HG02798 (cell line): Measurements from ENCODE around the gene SHFL.

ENCODE experiments used
- ATAC-seq: cut with Tn5 transposase; IDR thresholded peaks from one replicate; pipeline ENCODE4 v1.9.1; 2021; ENCODE audit warnings: mild to moderate bottlenecking; ENCODE audit not compliant: unreplicated experiment, poor library complexity

Gene SHFL

GRCh38 chr19:10120538-10121189, 34.5 kb downstream of the SHFL start:
- no peak for ATAC-seq

GRCh38 chr19:10122045-10122444, 35.9 kb downstream of the SHFL start:
- no peak for ATAC-seq

GRCh38 chr19:10124429-10124828, 38.3 kb downstream of the SHFL start:
- no peak for ATAC-seq

GRCh38 chr19:10126213-10126639, 40.1 kb downstream of the SHFL start:
- no peak for ATAC-seq

- no peak for ATAC-seq
Observed at GRCh38 chr19:10132905-10133304, 46.8 kb downstream of the SHFL start.

- no peak for ATAC-seq
Observed at GRCh38 chr19:10133596-10133995, 47.5 kb downstream of the SHFL start.

- ATAC-seq = no peak
Observed at GRCh38 chr19:10134040-10134439, 47.9 kb downstream of the SHFL start.

GRCh38 chr19:10135551-10136334, 49.6 kb downstream of the SHFL start:
- no peak for ATAC-seq

GRCh38 chr19:10136936-10137335, 50.8 kb downstream of the SHFL start:
- ATAC-seq = no peak

- ATAC-seq = no peak
Observed at GRCh38 chr19:10137751-10138682, 51.9 kb downstream of the SHFL start.

- ATAC-seq = no peak
Observed at GRCh38 chr19:10138879-10139795, 53.0 kb downstream of the SHFL start.

- no peak for ATAC-seq
Observed at GRCh38 chr19:10139952-10140351, 53.8 kb downstream of the SHFL start.

- ATAC-seq = no peak
Observed at GRCh38 chr19:10141479-10141878, 55.4 kb downstream of the SHFL start.

GRCh38 chr19:10141973-10142372, 55.9 kb downstream of the SHFL start:
- ATAC-seq = no peak
